Thoracic aorta (tissue), 2 donors: ENCODE measurements around the gene PGM2. TPM values are rescaled to one million over a fixed set of nuclear protein-coding genes. Genes with fewer than 3 reads are reported as not detected.
A peak's percentile ranks its signal among the peaks of the same experiment; 100 is the strongest.

Experiments used
- ATAC-seq: fragments of 150-250 bp; one replicate; pipeline ENCODE4 v1.8.0; 2017; ENCODE audit warnings: low read depth; ENCODE audit not compliant: insufficient number of reproducible peaks, low FRiP score
- DNase-seq: peaks from one replicate; pipeline ENCODE4 v3.0.0-alpha.2; 2020; ENCODE audit warnings: low spot score
- H3K27ac ChIP-seq, 2 donors: fragments of 200-600 bp; sonication (generic); 1 replicate in 1 of 2; 2 replicates in 1 of 2; pipeline ENCODE4 v1.5.1; 2016; ENCODE audit warnings: mild to moderate bottlenecking in 2 of 2, moderate library complexity in 2 of 2
- H3K27me3 ChIP-seq: fragments of 200-600 bp; sonication (generic); replicated peaks from 2 replicates; pipeline ENCODE4 v1.6.0; 2016; ENCODE audit warnings: mild to moderate bottlenecking; ENCODE audit not compliant: insufficient read depth
- H3K36me3 ChIP-seq: fragments of 200-600 bp; sonication (generic); one replicate; pipeline ENCODE4 v1.5.1; 2016
- H3K4me1 ChIP-seq, 2 donors: fragments of 200-600 bp; sonication (generic); 1 replicate in 1 of 2; 2 replicates in 1 of 2; pipeline versions ENCODE4 v1.5.1 to v1.6.0; 2016; ENCODE audit warnings: low read depth in 2 of 2, mild to moderate bottlenecking in 1 of 2; ENCODE audit not compliant: control insufficient read depth in 1 of 2
- H3K4me3 ChIP-seq: fragments of 200-600 bp; sonication (generic); 2 replicates; pipeline ENCODE4 v1.5.1; 2016; ENCODE audit warnings: mild to moderate bottlenecking
- H3K9me3 ChIP-seq: fragments of 200-600 bp; sonication (generic); 2 replicates; pipeline ENCODE4 v1.5.1; 2016
- CTCF ChIP-seq: fragments of 200-600 bp; sonication (generic); IDR thresholded peaks from one replicate; pipeline ENCODE4 v1.5.1; 2019; ENCODE audit warnings: antibody characterized with exemption
- total RNA-seq, 2 donors: library from RNA; depleted of rRNA; stranded (reverse); fragments of >200 nt; gene quantifications; one replicate each; pipeline versions ENCODE4 v1.1.0 to v1.2.3, GENCODE V29; 2016

The PGM2 gene
- total RNA-seq, 2 donors from 2014 or later = 22.9 to 29.1 TPM

GRCh38 chr4:37889849-37890800, 63.6 kb downstream of the PGM2 start:
- no peaks in the 10 kb centered on the region for H3K36me3 ChIP-seq
- H3K27ac ChIP-seq = peak overlapping the region; percentile 92 to 94
- DNase-seq (no peak), ATAC-seq (peak; percentile 46)
- H3K4me1 ChIP-seq = peaks cover 14 to 48% of the 10 kb centered on the region in 2 donors
- H3K27me3 ChIP-seq = no peaks in the 10 kb centered on the region
- H3K9me3 ChIP-seq = no peaks in the 10 kb centered on the region
- peak overlapping the region; percentile 88 for H3K4me3 ChIP-seq
- peak; percentile 28 for TF ChIP-seq CTCF

- Histone ChIP-seq H3K27me3 (no peaks in the 10 kb centered on the region), H3K4me1 (peaks cover 14 to 49% of the 10 kb centered on the region in 2 donors), H3K9me3 (no peaks in the 10 kb centered on the region), H3K4me3 (peak within 1 kb of the TSS; percentile 88), H3K36me3 (no peaks in the 10 kb centered on the region), H3K27ac (peak within 1 kb of the TSS; percentile 92 to 94)
- no peak for TF ChIP-seq CTCF
- DNase-seq = no peak
- ATAC-seq = no peak
Measured at GRCh38 chr4:37890801-37891259, 64.3 kb downstream of the PGM2 start, which contains the start of gene TBC1D1. Gene TBC1D1 (plus strand): TSS chr4:37891084. CDS start chr4:37902096, 11,012 bp downstream.

- peak overlapping the region; percentile 88 for H3K4me3 ChIP-seq
- ATAC-seq = peak; percentile 15
- no peaks in the 10 kb centered on the region for H3K36me3 ChIP-seq
- peaks cover 16 to 49% of the 10 kb centered on the region in 2 donors for H3K4me1 ChIP-seq
- peak overlapping the region; percentile 92 to 94 for H3K27ac ChIP-seq
- H3K9me3 ChIP-seq = no peaks in the 10 kb centered on the region
- no peak for TF ChIP-seq CTCF
- no peak for DNase-seq
- no peaks in the 10 kb centered on the region for H3K27me3 ChIP-seq
Measured at GRCh38 chr4:37891260-37892159, 65.0 kb downstream of the PGM2 start.

- ATAC-seq (no peak), DNase-seq (no peak)
- H3K4me1 ChIP-seq = peaks cover 16 to 55% of the 10 kb centered on the region in 2 donors
- H3K9me3 ChIP-seq = no peaks in the 10 kb centered on the region
- H3K27ac ChIP-seq = peak overlapping the region in 1 of 2 donors; percentile 92
- H3K4me3 ChIP-seq = peak overlapping the region; percentile 88
- no peak for TF ChIP-seq CTCF
- H3K27me3 ChIP-seq = no peaks in the 10 kb centered on the region
- no peaks in the 10 kb centered on the region for H3K36me3 ChIP-seq
Measured at GRCh38 chr4:37892641-37893040, 66.2 kb downstream of the PGM2 start.
